ENCODE measurements around the gene NEK8.

Gene NEK8

DNA sequence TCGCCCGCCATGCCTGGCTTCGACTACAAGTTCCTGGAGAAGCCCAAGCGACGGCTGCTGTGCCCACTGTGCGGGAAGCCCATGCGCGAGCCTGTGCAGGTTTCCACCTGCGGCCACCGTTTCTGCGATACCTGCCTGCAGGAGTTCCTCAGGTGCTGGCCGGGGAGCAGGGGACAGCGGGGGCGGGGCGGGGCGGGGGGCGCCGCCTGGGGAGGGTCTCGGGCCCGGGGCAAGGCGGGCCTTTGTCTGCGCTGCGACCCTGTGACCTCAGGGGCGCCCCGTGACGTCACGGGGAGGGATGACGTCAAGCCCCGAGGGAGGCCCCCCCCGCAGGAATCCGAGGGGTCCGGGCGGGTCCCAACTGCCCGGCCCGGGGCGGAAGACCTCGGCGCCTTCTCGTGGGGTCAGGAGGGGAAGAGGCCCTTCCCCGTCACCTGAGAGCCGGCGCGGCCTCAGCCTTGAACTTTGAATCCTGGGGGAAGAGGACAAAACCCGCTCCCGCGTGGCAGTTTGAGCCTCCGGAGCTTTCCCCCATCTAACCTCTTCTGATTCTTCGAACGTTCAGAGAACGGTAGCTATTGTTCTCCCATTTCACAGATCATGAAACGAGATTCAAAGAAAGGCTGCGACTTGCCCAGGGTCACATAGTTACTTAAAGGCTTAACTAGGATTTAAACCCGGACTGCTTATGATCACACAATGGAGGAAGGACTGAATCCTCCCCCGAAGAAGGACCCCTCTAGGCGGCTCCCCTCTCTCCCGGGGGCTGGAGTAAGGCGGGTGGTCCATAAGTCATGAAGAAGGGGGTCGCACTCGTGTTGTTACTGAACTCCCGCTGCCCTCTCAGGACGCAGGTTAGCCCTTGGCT, 15.8 kb downstream of the NEK8 start:
- H3K4me3 ChIP-seq (ENCODE audit: low read depth, low read length), result peak overlapping the region; percentile 80
- TF ChIP-seq, protein P1, sequence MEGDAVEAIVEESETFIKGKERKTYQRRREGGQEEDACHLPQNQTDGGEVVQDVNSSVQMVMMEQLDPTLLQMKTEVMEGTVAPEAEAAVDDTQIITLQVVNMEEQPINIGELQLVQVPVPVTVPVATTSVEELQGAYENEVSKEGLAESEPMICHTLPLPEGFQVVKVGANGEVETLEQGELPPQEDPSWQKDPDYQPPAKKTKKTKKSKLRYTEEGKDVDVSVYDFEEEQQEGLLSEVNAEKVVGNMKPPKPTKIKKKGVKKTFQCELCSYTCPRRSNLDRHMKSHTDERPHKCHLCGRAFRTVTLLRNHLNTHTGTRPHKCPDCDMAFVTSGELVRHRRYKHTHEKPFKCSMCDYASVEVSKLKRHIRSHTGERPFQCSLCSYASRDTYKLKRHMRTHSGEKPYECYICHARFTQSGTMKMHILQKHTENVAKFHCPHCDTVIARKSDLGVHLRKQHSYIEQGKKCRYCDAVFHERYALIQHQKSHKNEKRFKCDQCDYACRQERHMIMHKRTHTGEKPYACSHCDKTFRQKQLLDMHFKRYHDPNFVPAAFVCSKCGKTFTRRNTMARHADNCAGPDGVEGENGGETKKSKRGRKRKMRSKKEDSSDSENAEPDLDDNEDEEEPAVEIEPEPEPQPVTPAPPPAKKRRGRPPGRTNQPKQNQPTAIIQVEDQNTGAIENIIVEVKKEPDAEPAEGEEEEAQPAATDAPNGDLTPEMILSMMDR (IDR thresholded peaks at IDR 0.05; ENCODE audit: borderline replicate concordance, insufficient read depth, low read depth, low read length), result no peak

GRCh38 chr17:28744972-28745785, 16.6 kb downstream of the NEK8 start:
- TF ChIP-seq, protein P1 (IDR thresholded peaks at IDR 0.05; ENCODE audit: borderline replicate concordance, insufficient read depth, low read depth, low read length), result no peak
- peak overlapping the region; percentile 80 for H3K4me3 ChIP-seq (ENCODE audit: low read depth, low read length)

DNA sequence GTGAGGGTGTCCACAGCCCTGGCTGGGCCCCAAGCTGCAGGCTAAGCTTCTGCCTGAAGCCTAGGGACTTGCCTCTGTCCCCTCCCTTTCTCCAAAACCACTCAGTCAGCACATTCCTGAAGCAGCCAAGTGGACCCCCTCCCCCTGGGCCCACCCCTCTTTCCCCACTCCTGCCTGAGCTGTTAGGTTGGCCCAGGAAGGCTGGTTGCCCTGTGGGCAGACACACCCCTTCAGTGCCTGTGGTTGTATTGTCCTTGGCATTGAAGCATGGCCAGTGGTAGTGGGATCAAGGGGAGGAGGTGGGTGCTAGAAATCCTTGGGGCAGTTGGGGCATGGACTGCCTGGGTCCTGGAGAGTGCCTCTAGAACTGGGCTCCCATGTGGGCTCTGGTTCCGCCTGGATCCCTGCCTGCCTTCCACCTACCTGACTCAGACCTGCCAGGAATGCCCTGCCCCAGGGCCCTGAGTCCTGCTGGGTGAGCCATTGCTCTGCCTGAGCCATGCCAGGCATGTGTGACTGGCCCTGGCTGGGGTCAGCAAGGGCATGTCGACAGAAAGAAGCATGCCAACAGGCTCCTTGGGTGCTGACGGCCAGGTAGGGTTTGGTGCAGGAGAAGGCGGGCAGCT, 17.3 kb downstream of the NEK8 start:
- TF ChIP-seq, protein P1 (IDR thresholded peaks at IDR 0.05; ENCODE audit: borderline replicate concordance, insufficient read depth, low read depth, low read length), result no peak

GRCh38 chr17:28746611-28747050, 18.0 kb downstream of the NEK8 start:
- TF ChIP-seq, protein P1 (IDR thresholded peaks at IDR 0.05; ENCODE audit: borderline replicate concordance, insufficient read depth, low read depth, low read length), result no peak
- H3K4me3 ChIP-seq (ENCODE audit: low read depth, low read length), result no peak overlapping the region

More for the DNA sequence above, 17.3 kb downstream of the NEK8 start:
- H3K4me3 ChIP-seq (ENCODE audit: low read depth, low read length), result peak overlapping the region; percentile 80

- H3K4me3 ChIP-seq (ENCODE audit: low read depth, low read length), result no peak overlapping the region
- TF ChIP-seq, protein P1 (IDR thresholded peaks at IDR 0.05; ENCODE audit: borderline replicate concordance, insufficient read depth, low read depth, low read length), result no peak
Measured at GRCh38 chr17:28747051-28747691, 18.6 kb downstream of the NEK8 start.

DNA sequence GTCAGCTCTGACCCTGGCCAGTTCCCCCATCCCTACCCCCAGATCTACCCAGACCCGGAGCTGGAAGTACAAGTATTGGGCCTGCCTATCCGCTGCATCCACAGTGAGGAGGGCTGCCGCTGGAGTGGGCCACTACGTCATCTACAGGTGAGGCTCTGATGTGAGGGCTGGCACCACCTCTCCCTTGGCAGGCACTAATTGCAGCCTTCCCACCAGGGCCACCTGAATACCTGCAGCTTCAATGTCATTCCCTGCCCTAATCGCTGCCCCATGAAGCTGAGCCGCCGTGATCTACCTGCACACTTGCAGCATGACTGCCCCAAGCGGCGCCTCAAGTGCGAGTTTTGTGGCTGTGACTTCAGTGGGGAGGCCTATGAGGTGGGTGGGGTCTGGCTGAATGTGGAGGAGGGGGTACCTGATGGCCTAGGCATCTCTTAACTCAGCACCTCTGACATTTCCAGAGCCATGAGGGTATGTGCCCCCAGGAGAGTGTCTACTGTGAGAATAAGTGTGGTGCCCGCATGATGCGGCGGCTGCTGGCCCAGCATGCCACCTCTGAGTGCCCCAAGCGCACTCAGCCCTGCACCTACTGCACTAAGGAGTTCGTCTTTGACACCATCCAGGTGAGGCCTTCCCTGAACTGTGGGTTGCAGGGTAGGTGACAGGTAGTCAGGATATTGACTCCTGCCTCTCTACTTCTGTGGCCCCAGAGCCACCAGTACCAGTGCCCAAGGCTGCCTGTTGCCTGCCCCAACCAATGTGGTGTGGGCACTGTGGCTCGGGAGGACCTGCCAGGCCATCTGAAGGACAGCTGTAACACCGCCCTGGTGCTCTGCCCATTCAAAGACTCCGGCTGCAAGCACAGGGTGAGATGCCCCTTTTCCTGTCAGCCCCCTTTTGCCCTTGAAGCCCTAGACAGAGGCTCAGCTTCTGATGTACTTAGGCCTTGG, 19.5 kb downstream of the NEK8 start:
- H3K4me3 ChIP-seq (ENCODE audit: low read depth, low read length), result no peak overlapping the region

More for the DNA sequence above, 19.5 kb downstream of the NEK8 start:
- TF ChIP-seq, protein P1 (IDR thresholded peaks at IDR 0.05; ENCODE audit: borderline replicate concordance, insufficient read depth, low read depth, low read length), result no peak
